GM10266 (cell line): ENCODE measurements around the gene PTPRZ1.

Source experiments
- DNase-seq: peaks from one replicate; pipeline ENCODE4 v3.0.0; 2012; ENCODE audit errors: extremely low spot score
- CTCF ChIP-seq: IDR thresholded peaks from 2 replicates; pipeline ENCODE4 v1.5.1; 2012; ENCODE audit warnings: mild to moderate bottlenecking, low read depth; ENCODE audit not compliant: control insufficient read depth, insufficient read depth; ENCODE audit errors: missing control alignments

PTPRZ1 gene

DNA sequence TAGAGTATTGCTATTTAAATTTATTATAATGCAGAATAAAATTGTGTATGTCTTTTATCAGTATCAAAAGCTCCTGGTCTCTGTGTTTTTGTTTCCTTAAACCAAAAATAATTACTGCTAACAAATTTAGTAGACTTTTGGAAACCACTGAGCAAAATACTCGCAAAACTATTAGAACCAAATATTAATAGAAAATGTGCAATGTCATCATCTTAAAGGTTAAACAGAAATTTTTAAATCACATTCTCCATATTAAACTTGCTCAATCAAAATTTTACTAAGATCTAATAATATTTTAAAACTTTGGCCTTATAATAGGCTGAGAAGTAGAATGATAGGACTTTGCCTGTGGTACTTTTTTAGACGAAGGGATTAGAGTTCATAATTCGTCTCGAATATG lies 222.7 kb downstream of the PTPRZ1 start:
- no peak for TF ChIP-seq CTCF
- no peak for DNase-seq

GRCh38 chr7:122100021-122100420 lies 227.1 kb downstream of the PTPRZ1 start:
- DNase-seq: no peak

GRCh38 chr7:122103064-122103463 lies 230.1 kb downstream of the PTPRZ1 start:
- no peak for DNase-seq
- no peak for TF ChIP-seq CTCF

More at GRCh38 chr7:122100021-122100420, 227.1 kb downstream of the PTPRZ1 start:
- no peak for TF ChIP-seq CTCF
